ENCODE data around the gene PTK7. TPM values are rescaled to one million over a fixed set of nuclear protein-coding genes. Genes with fewer than 3 reads are reported as not detected.

PTK7 gene
- total and polyA plus RNA-seq, 2 of the 8 experiments (the other 6 are each of a cell fraction or from before 2014, with no cell fraction given): 110 to 138 TPM

DNA sequence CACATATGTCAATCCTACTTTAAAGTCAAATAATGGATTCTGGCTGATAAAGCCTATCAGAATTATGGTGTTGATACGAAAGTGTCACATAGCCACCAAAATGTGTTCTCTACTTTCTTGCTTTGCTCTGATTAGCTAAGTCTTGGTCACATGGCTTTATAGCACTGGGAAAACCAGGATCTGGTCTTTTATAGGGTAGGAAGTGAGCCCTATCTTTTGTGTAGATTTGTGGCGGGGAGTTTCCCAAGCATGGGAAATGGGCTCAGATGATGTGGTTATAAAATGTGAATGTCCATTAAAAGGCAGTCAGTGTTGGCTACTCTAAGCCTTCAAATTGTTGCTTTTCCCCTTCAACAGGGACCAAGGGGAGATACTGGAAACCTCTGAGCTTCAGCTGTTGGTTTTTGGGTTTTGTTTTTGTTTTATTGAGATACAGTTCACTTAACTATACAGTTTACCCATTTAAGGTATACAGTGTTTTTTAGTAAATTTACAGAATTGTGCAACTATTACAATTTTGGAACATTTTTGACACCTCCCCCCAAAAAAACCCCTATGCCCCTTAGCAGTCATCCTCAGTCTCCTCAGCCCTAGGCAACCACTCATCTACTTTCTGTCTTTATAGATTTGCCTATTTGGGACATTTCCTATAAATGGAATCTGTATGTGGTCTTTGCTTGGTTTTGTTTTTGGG lies 42.5 kb upstream of the PTK7 start:
- Histone ChIP-seq H3K4me2 (ENCODE audit: insufficient read depth in 1 of 2, low read depth in 2 of 2, low read length in 2 of 2) (no peak overlapping the region), H2AK5ac (ENCODE audit: low read depth, low read length) (no peak overlapping the region), H3K27me3 (replicated peaks in 1 of 4; ENCODE audit: control insufficient read depth in 3 of 4, extremely low read depth in 1 of 4, insufficient read depth in 3 of 4, low read length in 3 of 4) (no peaks in the 10 kb centered on the region), H2BK5ac (ENCODE audit: low read depth, low read length) (no peak overlapping the region), H4K20me1 (replicated peaks in 1 of 2; ENCODE audit: control insufficient read depth in 1 of 2, insufficient read depth in 2 of 2, low read length in 2 of 2) (peaks cover 2 to 17% of the 10 kb centered on the region in 2 experiments), H3K23me2 (ENCODE audit: low read depth, low read length) (0 out of 2 replicates have a peak, but pooled peaks cover 2% of the 10 kb centered on the region), H4K5ac (ENCODE audit: insufficient read length, low read depth, low read length) (no peak overlapping the region), H3K36me3 (ENCODE audit: control insufficient read depth in 2 of 4, insufficient read depth in 4 of 4, low read length in 3 of 4) (peaks cover 15 to 52% (median 28%) of the 10 kb centered on the region in 4 experiments), H3K27ac (ENCODE audit: low read depth, low read length) (no peak overlapping the region), H3K18ac (ENCODE audit: extremely low read depth, low read length) (no peak overlapping the region), H3K56ac (replicated peaks; ENCODE audit: insufficient read length, low read depth, low read length) (no peak overlapping the region), H3K4ac (replicated peaks; ENCODE audit: insufficient read length, low read depth, low read length) (no peak overlapping the region), H3K23ac (ENCODE audit: insufficient read length) (no peak overlapping the region), H3K9ac (replicated peaks in 1 of 4; ENCODE audit: extremely low read depth in 1 of 4, low read depth in 3 of 4, low read length in 3 of 4) (no peak overlapping the region), H4K8ac (ENCODE audit: extremely low read depth, insufficient read depth, low read length) (no peak overlapping the region), H2BK20ac (ENCODE audit: low read length) (no peak overlapping the region), H3K4me1 (replicated peaks in 1 of 4; ENCODE audit: control insufficient read depth in 3 of 4, insufficient read depth in 4 of 4, low read length in 3 of 4) (no peaks in the 10 kb centered on the region), H3K79me1 (ENCODE audit: low read depth, low read length) (no peaks in the 10 kb centered on the region), H2BK15ac (ENCODE audit: low read length) (no peak overlapping the region), H3K4me3 (ENCODE audit: extremely low read depth in 1 of 4, insufficient read depth in 2 of 4, low read depth in 3 of 4, low read length in 4 of 4) (no peak overlapping the region), H2BK120ac (replicated peaks; ENCODE audit: low read depth, low read length) (no peak overlapping the region), H2AFZ (ENCODE audit: low read length) (no peak overlapping the region), H2BK12ac (ENCODE audit: low read depth, low read length) (no peak overlapping the region), H4K91ac (replicated peaks; ENCODE audit: insufficient read length, low read length) (no peak overlapping the region), H3K79me2 (ENCODE audit: control insufficient read depth in 1 of 2, insufficient read depth in 2 of 2, low read length in 2 of 2) (no peaks in the 10 kb centered on the region), H3K9me3 (ENCODE audit: insufficient read depth in 2 of 2, low read depth in 1 of 2, low read length in 1 of 2) (no peaks in the 10 kb centered on the region), H3K14ac (ENCODE audit: insufficient read length) (no peak overlapping the region)
- DNase-seq (ENCODE audit: low read depth in 1 of 2, low spot score in 2 of 2) (no peak), FAIRE-seq (no peak)
- TF ChIP-seq POLR2AphosphoS5 (IDR thresholded peaks at IDR 0.05; ENCODE audit: low read depth, low read length): no peak
- no peak for TF ChIP-seq GABPA (IDR thresholded peaks at IDR 0.05; ENCODE audit: borderline replicate concordance, insufficient read depth, low read length)
- TF ChIP-seq EGR1 (IDR thresholded peaks at IDR 0.05; ENCODE audit: borderline replicate concordance, low read depth, low read length): no peak
- no peak for TF ChIP-seq ZNF274 (IDR thresholded peaks at IDR 0.05; ENCODE audit: borderline replicate concordance, extremely low read depth, low read length)
- no peak for TF ChIP-seq TEAD4 (IDR thresholded peaks at IDR 0.05; ENCODE audit: low read depth, low read length)
- 100% methylated on average over 2 of the region's 2 CpGs; no CpG with 5 or more reads in 1 of the 2 experiments for WGBS, 2 experiments (ENCODE audit: extremely low coverage in 1 of 2, insufficient coverage in 1 of 2, insufficient read length in 1 of 2, insufficient replicate concordance in 2 of 2, low coverage in 1 of 2, low lambda C conversion rate in 2 of 2, missing lambda C conversion rate in 1 of 2)
- CTCF ChIA-PET (ENCODE audit: partially characterized antibody): interaction anchor here (0.9 to 2.2 kb wide), 9 partner anchors 9 to 473 kb away, joined by 3 to 5 read pairs (median 4); no protein-coding TSS in a partner anchor
- POLR2A ChIA-PET (ENCODE audit: partially characterized antibody): interaction anchor here (0.8 to 29.7 kb wide), 5 partner anchors 9 to 111 kb away, joined by 3 to 584 read pairs (median 7); partner anchors contain the start of genes CUL7, KLHDC3, MEA1 and PPP2R5D
